Stomach (tissue), 9 donors: ENCODE results near the gene CLEC2L. TPM values are rescaled to one million over a fixed set of nuclear protein-coding genes. Genes with fewer than 3 reads are reported as not detected.

Source experiments
- DNase-seq, 2 donors: peaks; one replicate each; pipeline versions ENCODE4 v3.0.0 to v3.0.0-alpha.2; 2013 to 2019
- H3K27ac ChIP-seq, 5 donors: fragments of 200-600 bp in 4 of 5; sonication (generic) in 4 of 5; one replicate each; pipeline ENCODE4 v1.5.1; 2013 to 2019; ENCODE audit warnings: mild to moderate bottlenecking in 1 of 5, moderate library complexity in 1 of 5
- H3K27me3 ChIP-seq, 3 donors: fragments of 200-600 bp; sonication (generic); one replicate each; pipeline ENCODE4 v1.5.1; 2017 to 2019; ENCODE audit warnings: mixed run types in 1 of 3
- H3K36me3 ChIP-seq, 4 donors: fragments of 200-600 bp; sonication (generic); 1 replicate in 3 of 4; 2 replicates in 1 of 4; pipeline ENCODE4 v1.5.1; 2016 to 2019
- H3K4me1 ChIP-seq, 4 donors: fragments of 200-600 bp; sonication (generic); one replicate each; pipeline ENCODE4 v1.5.1; 2016 to 2019
- H3K4me3 ChIP-seq, 4 donors: fragments of 200-600 bp; sonication (generic) in 3 of 4; one replicate each; pipeline ENCODE4 v1.5.1; 2016 to 2019; ENCODE audit warnings: mild to moderate bottlenecking in 1 of 4
- H3K9me3 ChIP-seq, 4 donors: fragments of 200-600 bp; sonication (generic); one replicate each; pipeline ENCODE4 v1.5.1; 2016 to 2019
- EP300 ChIP-seq: sonication (generic); formaldehyde crosslinking; IDR thresholded peaks from one replicate; pipeline ENCODE4 v1.6.1; 2017; ENCODE audit warnings: antibody characterized with exemption
- POLR2A ChIP-seq, 4 donors: fragments of 450-650 bp; IDR thresholded peaks; one replicate each; pipeline ENCODE4 v1.6.1; 2016; ENCODE audit warnings: antibody characterized with exemption in 4 of 4, control low read depth in 2 of 4, mild to moderate bottlenecking in 1 of 4, moderate library complexity in 1 of 4
- POLR2AphosphoS5 ChIP-seq, 3 donors: sonication (generic); formaldehyde crosslinking; IDR thresholded peaks; one replicate each; pipeline ENCODE4 v1.6.1; 2016; ENCODE audit warnings: antibody characterized with exemption in 3 of 3
- WGBS, 5 donors: extraction: QIAGEN DNeasy Blood & Tissue Kit in 3 of 5; methylation state at CpG; one replicate each; pipeline versions ENCODE4 v1.1.5 to v1.1.7; 2013 to 2018; 5-methylcytosine and 5-hydroxymethylcytosine counted together
- intact Hi-C: fragments of 100-400 bp; cut with DNase I; formaldehyde crosslinking; loops from one replicate; pipeline ENCODE4 v1.15.1; 2023; ENCODE audit warnings: low total_unique reads
- polyA plus RNA-seq, 3 donors: library from polyadenylated mRNA; stranded (reverse); fragments of 200-250 nt; gene quantifications; one replicate each; pipeline ENCODE4 v1.2.3, GENCODE V29; 2013
- total RNA-seq, 5 donors: library from RNA; depleted of rRNA; stranded (reverse); fragments of >200 nt; gene quantifications; one replicate each; pipeline versions ENCODE4 v1.1.0 to v1.2.3, GENCODE V29; 2014 to 2016
- TF ChIP-seq, protein P1 (sequence below), 7 experiments: fragments of 450-650 bp in 4 of 7; fragments of 200-600 bp in 3 of 7; sonication (generic) in 3 of 7; IDR thresholded peaks; one replicate each; pipeline ENCODE4 v1.5.1; 2016 to 2019; ENCODE audit warnings: antibody characterized with exemption in 7 of 7, control low read depth in 2 of 7, mild to moderate bottlenecking in 1 of 7
- donor health status: healthy with polysubstance abuse.
- donor health status: Bipolar disorder and iron deficiency.
- donor health status: healthy.

The CLEC2L gene
- total and polyA plus RNA-seq, 8 donors, result 0.61 TPM; not detected in 7

DNA sequence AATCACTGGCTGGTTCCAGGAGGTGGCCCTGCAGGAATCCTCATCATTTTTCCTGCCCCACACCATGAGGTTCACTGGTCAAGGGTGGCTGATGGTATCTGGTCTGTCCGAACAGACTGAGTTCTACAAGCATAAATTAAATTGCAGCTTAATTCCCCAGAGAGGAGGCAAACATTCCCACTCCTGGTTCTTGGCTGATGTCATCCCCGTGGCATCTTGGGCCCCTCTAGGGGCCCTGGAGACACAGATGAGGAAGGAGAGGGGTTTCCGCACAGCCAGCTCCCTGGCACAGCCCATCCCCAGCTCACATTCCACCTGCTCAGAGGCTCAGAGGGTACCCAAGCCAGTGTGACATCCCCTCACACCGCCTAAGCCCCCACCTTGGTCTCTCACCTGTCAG, 34.7 kb upstream of the CLEC2L start:
- H3K4me3 ChIP-seq, result no peak overlapping the region
- H3K9me3 ChIP-seq, result peaks cover 0 to 14% (median 12%) of the 10 kb centered on the region in 4 donors
- H3K27me3 ChIP-seq, result peaks cover under 1 to 38% (median 2%) of the 10 kb centered on the region in 3 donors
- intact Hi-C loops, result no loop called here
- DNase-seq, result no peak
- TF ChIP-seq POLR2AphosphoS5 (IDR thresholded peaks at IDR 0.05) (no peak), EP300 (no peak), POLR2A (IDR thresholded peaks at IDR 0.05) (no peak)
- H3K27ac ChIP-seq, result no peak overlapping the region
- 75 to 95% (median 86%) methylated on average over 4 of the region's 4 CpGs for WGBS, 5 donors
- peaks cover 3 to 9% (median 8%) of the 10 kb centered on the region in 4 donors for H3K4me1 ChIP-seq
- no peaks in the 10 kb centered on the region for H3K36me3 ChIP-seq

DNA sequence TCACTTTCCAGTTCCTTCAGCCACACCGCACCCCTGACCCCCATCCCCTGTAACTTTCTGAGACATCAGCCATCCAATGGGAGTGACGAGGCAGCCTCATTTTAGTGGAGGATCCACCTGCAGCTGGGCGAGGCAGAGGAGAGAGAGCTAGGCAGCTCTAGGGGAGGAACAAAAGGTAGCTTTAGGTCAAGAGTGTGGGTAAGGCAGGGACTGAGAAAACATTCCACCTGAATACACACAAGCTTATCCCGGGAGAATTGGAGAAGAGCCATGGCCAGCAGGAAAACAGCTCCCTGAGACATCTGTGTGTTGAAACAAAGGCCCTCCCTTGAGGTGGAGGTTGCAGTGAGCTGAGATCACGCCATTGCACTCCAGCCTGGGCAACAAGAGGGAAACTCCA, 33.4 kb upstream of the CLEC2L start:
- Histone ChIP-seq H3K4me1 (peaks cover 0 to 7% (median 5%) of the 10 kb centered on the region in 4 donors), H3K4me3 (no peak overlapping the region), H3K27ac (peak overlapping the region in 3 of 5 donors; percentile 7 to 46 (median 34)), H3K27me3 (peaks cover 0 to 25% (median 0%) of the 10 kb centered on the region in 3 donors), H3K36me3 (no peaks in the 10 kb centered on the region), H3K9me3 (peaks cover 0 to 14% (median 12%) of the 10 kb centered on the region in 4 donors)
- intact Hi-C loops, result loop anchor here (10.0 kb wide), 1 partner anchor 515 kb away; no protein-coding TSS in a partner anchor
- WGBS, 5 donors, result 30 to 54% (median 38%) methylated on average over 5 of the region's 5 CpGs
- peak; percentile 39 to 79 for DNase-seq
- TF ChIP-seq, protein P1, sequence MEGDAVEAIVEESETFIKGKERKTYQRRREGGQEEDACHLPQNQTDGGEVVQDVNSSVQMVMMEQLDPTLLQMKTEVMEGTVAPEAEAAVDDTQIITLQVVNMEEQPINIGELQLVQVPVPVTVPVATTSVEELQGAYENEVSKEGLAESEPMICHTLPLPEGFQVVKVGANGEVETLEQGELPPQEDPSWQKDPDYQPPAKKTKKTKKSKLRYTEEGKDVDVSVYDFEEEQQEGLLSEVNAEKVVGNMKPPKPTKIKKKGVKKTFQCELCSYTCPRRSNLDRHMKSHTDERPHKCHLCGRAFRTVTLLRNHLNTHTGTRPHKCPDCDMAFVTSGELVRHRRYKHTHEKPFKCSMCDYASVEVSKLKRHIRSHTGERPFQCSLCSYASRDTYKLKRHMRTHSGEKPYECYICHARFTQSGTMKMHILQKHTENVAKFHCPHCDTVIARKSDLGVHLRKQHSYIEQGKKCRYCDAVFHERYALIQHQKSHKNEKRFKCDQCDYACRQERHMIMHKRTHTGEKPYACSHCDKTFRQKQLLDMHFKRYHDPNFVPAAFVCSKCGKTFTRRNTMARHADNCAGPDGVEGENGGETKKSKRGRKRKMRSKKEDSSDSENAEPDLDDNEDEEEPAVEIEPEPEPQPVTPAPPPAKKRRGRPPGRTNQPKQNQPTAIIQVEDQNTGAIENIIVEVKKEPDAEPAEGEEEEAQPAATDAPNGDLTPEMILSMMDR (IDR thresholded peaks at IDR 0.05), result no peak
- TF ChIP-seq POLR2AphosphoS5 (IDR thresholded peaks at IDR 0.05), result peak; percentile 35 to 80 (median 49)

DNA sequence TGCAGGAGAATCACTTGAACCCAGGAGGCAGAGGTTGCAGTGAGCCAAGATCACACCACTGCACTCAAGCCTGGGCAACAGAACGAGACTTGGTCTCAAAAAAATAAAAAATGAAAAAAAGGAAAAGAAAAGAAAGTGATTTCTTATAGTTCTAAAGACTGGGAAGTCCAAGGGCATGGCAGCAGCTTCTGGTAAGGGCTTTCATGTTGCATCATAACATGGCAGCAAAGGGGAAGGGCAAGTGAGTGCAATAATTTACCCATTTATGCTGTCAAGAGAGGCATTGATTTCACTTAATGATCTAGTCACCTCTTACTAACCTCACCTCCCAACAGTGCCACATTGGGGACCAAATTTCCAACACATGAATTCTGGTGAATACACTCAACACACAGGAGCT, 31.2 kb upstream of the CLEC2L start:
- Histone ChIP-seq H3K4me3 (no peak overlapping the region), H3K27ac (no peak overlapping the region), H3K9me3 (peaks cover 0 to 14% (median 12%) of the 10 kb centered on the region in 4 donors), H3K27me3 (peaks cover 0 to 12% (median 0%) of the 10 kb centered on the region in 3 donors), H3K4me1 (peaks cover 0 to 7% (median 5%) of the 10 kb centered on the region in 4 donors), H3K36me3 (no peaks in the 10 kb centered on the region)
- intact Hi-C loops, result loop anchor here (10.0 kb wide), 1 partner anchor 513 kb away; no protein-coding TSS in a partner anchor
- DNase-seq, result no peak
- no peak for TF ChIP-seq EP300
- TF ChIP-seq, protein P1 (IDR thresholded peaks at IDR 0.05), result no peak
- TF ChIP-seq POLR2AphosphoS5 (IDR thresholded peaks at IDR 0.05), result no peak
- no peak for TF ChIP-seq POLR2A (IDR thresholded peaks at IDR 0.05)
- 64 to 97% (median 85%) methylated on average over 1 of the region's 1 CpG for WGBS, 5 donors

DNA sequence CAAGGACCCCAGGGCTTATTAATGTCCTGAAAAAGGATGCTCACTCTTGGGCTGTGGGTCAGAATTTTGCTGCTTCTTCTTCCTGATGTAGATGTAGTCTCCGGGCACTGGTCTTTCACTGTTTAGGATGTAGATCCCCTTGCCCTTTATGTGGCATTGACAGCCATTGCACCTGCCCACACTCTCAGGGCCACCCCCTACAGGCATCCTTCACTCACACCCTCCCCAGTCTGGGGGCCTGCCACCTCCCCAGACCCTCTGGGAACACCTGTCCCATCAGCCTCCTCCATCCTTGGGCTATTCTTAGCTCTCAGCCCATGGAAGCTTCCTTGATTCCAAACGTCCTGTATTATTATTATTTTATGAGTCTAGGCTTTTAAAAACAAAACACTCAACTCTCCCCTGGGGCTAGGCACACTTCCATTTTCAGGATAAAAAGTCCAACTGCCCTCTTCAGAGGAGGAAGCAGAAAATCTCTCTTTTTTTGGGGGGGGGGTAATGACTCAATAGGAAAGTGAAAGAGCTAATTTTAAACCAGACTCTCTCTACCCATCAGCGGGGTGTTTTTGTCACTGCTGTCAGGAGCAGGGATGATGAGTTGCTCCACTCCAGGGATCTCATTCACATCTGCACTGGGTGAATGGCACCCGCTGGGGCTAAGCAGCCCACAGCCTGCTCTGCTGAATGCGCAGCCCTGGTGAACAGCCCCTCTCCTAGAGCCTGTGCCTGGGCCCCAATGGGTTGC, 28.5 kb upstream of the CLEC2L start:
- peaks cover 0 to 12% (median 0%) of the 10 kb centered on the region in 3 donors for H3K27me3 ChIP-seq
- H3K36me3 ChIP-seq, result no peaks in the 10 kb centered on the region
- 58 to 79% (median 67%) methylated on average over 4 to 5 of the region's 5 CpGs for WGBS, 5 donors
- intact Hi-C loops, result loop anchor here (10.0 kb wide), 1 partner anchor 510 kb away; no protein-coding TSS in a partner anchor
- H3K4me3 ChIP-seq, result no peak overlapping the region
- peaks cover 0 to 14% (median 12%) of the 10 kb centered on the region in 4 donors for H3K9me3 ChIP-seq
- H3K27ac ChIP-seq, result no peak overlapping the region
- no peak for DNase-seq
- peaks cover 4 to 8% (median 6%) of the 10 kb centered on the region in 4 donors for H3K4me1 ChIP-seq
- TF ChIP-seq EP300 (no peak), POLR2AphosphoS5 (IDR thresholded peaks at IDR 0.05) (no peak), POLR2A (IDR thresholded peaks at IDR 0.05) (no peak)
- TF ChIP-seq, protein P1 (IDR thresholded peaks at IDR 0.05), result no peak
